H1 (cell line): ENCODE measurements around the gene PPP1R12B.
"Not testable (repeated sequence)": the region's sequence is repeated elsewhere in the genome, so short reads cannot be mapped to it uniquely, and the experiment has no call there.

Experiments used
- CREB1 ChIP-seq: IDR thresholded peaks from 2 replicates; pipeline ENCODE4 v1.6.1; 2012; ENCODE audit warnings: inconsistent platforms
- EZH2 ChIP-seq: fragments of 200-600 bp; sonication (generic); IDR thresholded peaks from 2 replicates; pipeline ENCODE4 v1.7.1; 2012; ENCODE audit warnings: low read depth, mild to moderate bottlenecking, moderate library complexity, low read length, inconsistent platforms; ENCODE audit not compliant: severe bottlenecking
- GABPA ChIP-seq: IDR thresholded peaks from 2 replicates; pipeline ENCODE4 v1.6.1; 2011; ENCODE audit warnings: mild to moderate bottlenecking, low read length, moderate library complexity, borderline replicate concordance; ENCODE audit not compliant: insufficient read depth
- SP1 ChIP-seq: IDR thresholded peaks from 2 replicates; pipeline ENCODE4 v1.6.1; 2011; ENCODE audit warnings: low read depth, low read length

- not testable (repeated sequence) for TF ChIP-seq EZH2, SP1, GABPA, CREB1
These were observed 117.3 kb downstream of the PPP1R12B start for GRCh38 chr1:202465644-202466270.
